Measurements from ENCODE around the gene DHRS7C. TPM values are rescaled to one million over a fixed set of nuclear protein-coding genes. Genes with fewer than 3 reads are reported as not detected.
"Not testable (repeated sequence)": the region's sequence is repeated elsewhere in the genome, so short reads cannot be mapped to it uniquely, and the experiment has no call there.

DHRS7C gene
- total RNA-seq, 1 experiment from 2014 or later = not detected

GRCh38 chr17:9792181-9792840 lies 919 bp upstream of the DHRS7C start:
- Histone ChIP-seq H3K27me3 (ENCODE audit: control insufficient read depth, insufficient read depth, low read length) (no peaks in the 10 kb centered on the region), H3K36me3 (replicated peaks; ENCODE audit: control insufficient read depth, insufficient read depth, low read length) (no peaks in the 10 kb centered on the region), H3K4me3 (ENCODE audit: insufficient read depth, low read depth, low read length) (no peak overlapping the region)
- no peak for DNase-seq

- Histone ChIP-seq H3K36me3 (replicated peaks; ENCODE audit: control insufficient read depth, insufficient read depth, low read length) (no peaks in the 10 kb centered on the region), H3K4me3 (ENCODE audit: insufficient read depth, low read depth, low read length) (no peak overlapping the region), H3K27me3 (ENCODE audit: control insufficient read depth, insufficient read depth, low read length) (no peaks in the 10 kb centered on the region)
- no peak for DNase-seq
These were observed 1.1 kb downstream of the DHRS7C start for GRCh38 chr17:9790316-9790715.

- H3K27me3 ChIP-seq (ENCODE audit: control insufficient read depth, insufficient read depth, low read length) = no peaks in the 10 kb centered on the region
- DNase-seq = no peak
- no peak overlapping the region for H3K4me3 ChIP-seq (ENCODE audit: insufficient read depth, low read depth, low read length)
These were observed 2.8 kb downstream of the DHRS7C start for GRCh38 chr17:9788601-9789000.

GRCh38 chr17:9784544-9784943 lies 6.8 kb downstream of the DHRS7C start:
- DNase-seq = no peak
- Histone ChIP-seq H3K27me3 (ENCODE audit: control insufficient read depth, insufficient read depth, low read length) (no peaks in the 10 kb centered on the region; the same call in 1 of the 2 replicates), H3K36me3 (replicated peaks; ENCODE audit: control insufficient read depth, insufficient read depth, low read length) (no peaks in the 10 kb centered on the region), H3K4me3 (ENCODE audit: insufficient read depth, low read depth, low read length) (no peak overlapping the region)

More at GRCh38 chr17:9788601-9789000, 2.8 kb downstream of the DHRS7C start:
- no peaks in the 10 kb centered on the region for H3K36me3 ChIP-seq (replicated peaks; ENCODE audit: control insufficient read depth, insufficient read depth, low read length)

GRCh38 chr17:9783465-9783864 lies 7.9 kb downstream of the DHRS7C start:
- H3K36me3 ChIP-seq (replicated peaks; ENCODE audit: control insufficient read depth, insufficient read depth, low read length); H3K27me3 ChIP-seq (ENCODE audit: control insufficient read depth, insufficient read depth, low read length); DNase-seq: not testable (repeated sequence)

GRCh38 chr17:9783050-9783449 lies 8.3 kb downstream of the DHRS7C start:
- DNase-seq = no peak
- no peaks in the 10 kb centered on the region; the same call in 1 of the 2 replicates for H3K27me3 ChIP-seq (ENCODE audit: control insufficient read depth, insufficient read depth, low read length)
- H3K4me3 ChIP-seq (ENCODE audit: insufficient read depth, low read depth, low read length) = no peak overlapping the region
- no peaks in the 10 kb centered on the region for H3K36me3 ChIP-seq (replicated peaks; ENCODE audit: control insufficient read depth, insufficient read depth, low read length)

More at GRCh38 chr17:9783465-9783864, 7.9 kb downstream of the DHRS7C start:
- not testable (repeated sequence) for H3K4me3 ChIP-seq (ENCODE audit: insufficient read depth, low read depth, low read length)

GRCh38 chr17:9780552-9780951 lies 10.8 kb downstream of the DHRS7C start:
- Histone ChIP-seq H3K36me3 (replicated peaks; ENCODE audit: control insufficient read depth, insufficient read depth, low read length) (no peaks in the 10 kb centered on the region), H3K4me3 (ENCODE audit: insufficient read depth, low read depth, low read length) (no peak overlapping the region), H3K27me3 (ENCODE audit: control insufficient read depth, insufficient read depth, low read length) (no peaks in the 10 kb centered on the region; the same call in 1 of the 2 replicates)
- DNase-seq = no peak

GRCh38 chr17:9776911-9777310 lies 14.5 kb downstream of the DHRS7C start:
- H3K27me3 ChIP-seq (ENCODE audit: control insufficient read depth, insufficient read depth, low read length) = no peaks in the 10 kb centered on the region
- no peak overlapping the region for H3K4me3 ChIP-seq (ENCODE audit: insufficient read depth, low read depth, low read length)
- no peak for DNase-seq
- no peaks in the 10 kb centered on the region for H3K36me3 ChIP-seq (replicated peaks; ENCODE audit: control insufficient read depth, insufficient read depth, low read length)

GRCh38 chr17:9772658-9773057 lies 18.7 kb downstream of the DHRS7C start:
- Histone ChIP-seq H3K27me3 (ENCODE audit: control insufficient read depth, insufficient read depth, low read length) (no peaks in the 10 kb centered on the region), H3K4me3 (ENCODE audit: insufficient read depth, low read depth, low read length) (no peak overlapping the region), H3K36me3 (replicated peaks; ENCODE audit: control insufficient read depth, insufficient read depth, low read length) (no peaks in the 10 kb centered on the region)
- no peak for DNase-seq

GRCh38 chr17:9771465-9771864 lies 19.9 kb downstream of the DHRS7C start:
- no peak overlapping the region for H3K4me3 ChIP-seq (ENCODE audit: insufficient read depth, low read depth, low read length)
- no peaks in the 10 kb centered on the region for H3K27me3 ChIP-seq (ENCODE audit: control insufficient read depth, insufficient read depth, low read length)
- H3K36me3 ChIP-seq (replicated peaks; ENCODE audit: control insufficient read depth, insufficient read depth, low read length) = no peaks in the 10 kb centered on the region
- DNase-seq = peak; percentile 36

GRCh38 chr17:9769036-9769695 lies 22.2 kb downstream of the DHRS7C start:
- Histone ChIP-seq H3K4me3 (ENCODE audit: insufficient read depth, low read depth, low read length) (no peak overlapping the region), H3K36me3 (replicated peaks; ENCODE audit: control insufficient read depth, insufficient read depth, low read length) (no peaks in the 10 kb centered on the region), H3K27me3 (ENCODE audit: control insufficient read depth, insufficient read depth, low read length) (no peaks in the 10 kb centered on the region)
- DNase-seq = no peak

GRCh38 chr17:9768381-9768934 lies 22.9 kb downstream of the DHRS7C start:
- peak; percentile 56 for DNase-seq
- no peaks in the 10 kb centered on the region for H3K27me3 ChIP-seq (ENCODE audit: control insufficient read depth, insufficient read depth, low read length)

GRCh38 chr17:9767432-9767991 lies 23.9 kb downstream of the DHRS7C start:
- DNase-seq = no peak
- H3K4me3 ChIP-seq (ENCODE audit: insufficient read depth, low read depth, low read length) = no peak overlapping the region
- H3K27me3 ChIP-seq (ENCODE audit: control insufficient read depth, insufficient read depth, low read length) = no peaks in the 10 kb centered on the region
- H3K36me3 ChIP-seq (replicated peaks; ENCODE audit: control insufficient read depth, insufficient read depth, low read length) = no peaks in the 10 kb centered on the region

More at GRCh38 chr17:9768381-9768934, 22.9 kb downstream of the DHRS7C start:
- Histone ChIP-seq H3K36me3 (replicated peaks; ENCODE audit: control insufficient read depth, insufficient read depth, low read length) (no peaks in the 10 kb centered on the region), H3K4me3 (ENCODE audit: insufficient read depth, low read depth, low read length) (no peak overlapping the region)

- no peaks in the 10 kb centered on the region for H3K27me3 ChIP-seq (ENCODE audit: control insufficient read depth, insufficient read depth, low read length)
- DNase-seq = no peak
- H3K36me3 ChIP-seq (replicated peaks; ENCODE audit: control insufficient read depth, insufficient read depth, low read length) = no peaks in the 10 kb centered on the region
- no peak overlapping the region for H3K4me3 ChIP-seq (ENCODE audit: insufficient read depth, low read depth, low read length)
These were observed 24.4 kb downstream of the DHRS7C start for GRCh38 chr17:9766970-9767369.

GRCh38 chr17:9765322-9765721 lies 26.1 kb downstream of the DHRS7C start:
- Histone ChIP-seq H3K36me3 (replicated peaks; ENCODE audit: control insufficient read depth, insufficient read depth, low read length) (no peaks in the 10 kb centered on the region), H3K4me3 (ENCODE audit: insufficient read depth, low read depth, low read length) (no peak overlapping the region), H3K27me3 (ENCODE audit: control insufficient read depth, insufficient read depth, low read length) (no peaks in the 10 kb centered on the region)
- DNase-seq = no peak

All from H7 (cell line).